GM10266 (cell line): ENCODE measurements around the gene FRY.
"Not testable (repeated sequence)": the region's sequence is repeated elsewhere in the genome, so short reads cannot be mapped to it uniquely, and the experiment has no call there.

Experiments
- DNase-seq: peaks from one replicate; pipeline ENCODE4 v3.0.0; 2012; ENCODE audit errors: extremely low spot score
- CTCF ChIP-seq: IDR thresholded peaks from 2 replicates; pipeline ENCODE4 v1.5.1; 2012; ENCODE audit warnings: mild to moderate bottlenecking, low read depth; ENCODE audit not compliant: control insufficient read depth, insufficient read depth; ENCODE audit errors: missing control alignments

The FRY gene

DNA sequence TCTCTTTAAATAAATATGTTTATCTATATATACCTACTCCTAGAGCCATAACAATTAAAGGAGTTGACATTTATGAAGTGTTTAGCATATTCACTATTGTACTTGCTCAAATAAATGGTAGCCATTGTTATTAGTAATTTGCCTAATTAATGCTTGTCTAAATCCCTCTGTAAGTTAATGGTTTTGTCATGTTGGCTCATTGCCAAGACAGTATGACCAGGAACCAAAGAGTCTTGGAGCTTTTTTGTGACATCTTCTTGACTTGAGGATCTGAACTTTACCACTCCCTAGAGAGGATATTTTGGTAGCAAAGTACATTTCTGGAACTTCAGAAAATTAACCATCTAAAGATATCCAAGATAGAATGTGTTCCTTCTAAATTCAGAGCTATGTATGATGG is 15.5 kb downstream of the FRY start:
- no peak for DNase-seq
- no peak for TF ChIP-seq CTCF

DNA sequence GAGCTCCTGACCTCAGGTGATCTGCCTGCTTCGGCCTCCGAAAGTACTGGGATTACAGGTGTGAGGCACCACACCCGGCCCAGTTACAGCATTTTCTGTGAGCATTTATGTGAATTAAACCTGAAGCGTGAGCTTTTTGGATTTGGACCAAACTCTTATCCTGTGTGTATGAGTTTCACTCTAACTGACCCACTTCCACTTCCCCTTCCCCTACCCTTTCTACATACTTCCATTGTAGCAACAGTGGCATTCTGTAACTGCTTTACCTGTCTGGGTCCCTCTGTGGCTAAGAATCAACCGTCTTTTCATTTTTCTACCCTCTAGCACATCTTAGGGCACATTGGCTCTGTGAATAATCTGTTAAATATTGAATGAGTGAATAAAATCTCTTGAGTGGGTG is 16.2 kb downstream of the FRY start:
- DNase-seq: no peak
- TF ChIP-seq CTCF: no peak

- TF ChIP-seq CTCF: no peak
- DNase-seq: no peak
These were observed 17.2 kb downstream of the FRY start for GRCh38 chr13:32048816-32049215.

- no peak for TF ChIP-seq CTCF
- no peak for DNase-seq
These were observed 19.6 kb downstream of the FRY start for GRCh38 chr13:32051156-32051555.

DNA sequence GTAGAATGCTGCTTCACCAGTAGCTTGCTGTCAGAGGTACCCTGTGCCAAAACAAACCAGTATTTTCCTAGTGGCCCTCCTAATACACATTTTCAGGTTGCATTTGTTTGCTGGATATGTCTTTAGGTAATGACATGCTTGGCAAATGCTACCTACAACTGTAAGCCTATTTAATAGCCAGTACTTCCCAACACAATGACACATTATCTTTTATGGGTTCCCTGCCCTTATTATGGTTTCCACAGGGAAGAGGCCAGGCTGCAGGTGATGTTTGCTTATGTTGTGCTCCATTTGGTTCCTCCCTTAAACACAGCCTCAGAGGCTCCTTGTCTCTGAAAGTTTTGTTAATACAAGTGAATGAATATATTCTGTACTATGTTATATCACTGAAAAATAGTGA is 24.7 kb downstream of the FRY start:
- TF ChIP-seq CTCF: no peak
- no peak for DNase-seq

GRCh38 chr13:32057325-32057724 is 25.8 kb downstream of the FRY start:
- not testable (repeated sequence) for DNase-seq

DNA sequence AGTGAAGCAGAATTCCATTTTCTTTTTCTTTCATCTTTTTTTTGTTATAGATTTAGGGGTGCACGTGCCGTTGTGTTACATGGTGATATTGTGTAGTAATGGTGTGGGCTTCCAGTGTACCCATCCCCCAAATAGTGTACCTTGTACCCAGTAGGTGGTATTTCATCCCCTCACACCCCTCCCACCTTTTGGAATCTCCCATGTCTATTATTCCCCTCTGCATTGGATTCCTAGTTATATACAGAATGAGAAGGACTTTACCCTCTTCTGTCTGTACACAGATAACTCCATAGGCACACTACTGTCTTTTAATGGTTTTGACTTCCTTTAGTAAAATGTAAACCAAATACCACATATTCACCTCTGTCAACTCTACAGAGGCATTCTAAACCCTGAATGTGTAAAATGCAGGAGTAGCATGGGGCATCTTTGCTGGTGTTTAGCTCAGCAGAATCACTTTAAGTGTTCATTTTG is 28.0 kb downstream of the FRY start:
- no peak for TF ChIP-seq CTCF
- no peak for DNase-seq

DNA sequence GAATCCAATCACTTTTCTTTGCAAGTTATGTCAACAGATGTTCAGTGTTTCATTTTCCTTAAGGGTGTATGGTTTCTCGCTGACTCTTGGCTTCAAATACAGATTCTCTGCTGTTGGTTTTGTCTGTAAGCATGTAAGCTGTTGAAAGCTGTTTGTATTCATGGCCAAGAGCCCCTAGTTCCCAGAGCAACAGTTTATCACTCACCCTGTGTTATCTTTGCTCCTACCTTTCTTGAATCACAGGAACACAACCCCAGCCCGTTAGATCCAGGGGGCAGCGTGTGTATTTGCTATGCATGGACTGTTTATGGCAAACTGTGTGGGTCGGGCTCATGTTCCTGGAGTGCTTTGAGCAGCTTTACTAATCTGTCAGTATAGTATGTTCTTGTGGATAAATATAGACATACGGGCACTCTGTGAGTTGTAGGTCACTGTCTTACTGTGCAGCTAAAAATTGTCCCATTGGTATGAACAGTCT is 28.9 kb downstream of the FRY start:
- DNase-seq: no peak
- no peak for TF ChIP-seq CTCF
